DMS153 treated with DMSO at 0.1 percent for 48 hours (cell line): Measurements from ENCODE around the gene LMO1.

Experiments
- DNase-seq: peaks from one replicate; lab custom pipeline; 2025; ENCODE audit not compliant: unreplicated experiment; lab: John Stamatoyannopoulos, UW

LMO1 gene

DNA sequence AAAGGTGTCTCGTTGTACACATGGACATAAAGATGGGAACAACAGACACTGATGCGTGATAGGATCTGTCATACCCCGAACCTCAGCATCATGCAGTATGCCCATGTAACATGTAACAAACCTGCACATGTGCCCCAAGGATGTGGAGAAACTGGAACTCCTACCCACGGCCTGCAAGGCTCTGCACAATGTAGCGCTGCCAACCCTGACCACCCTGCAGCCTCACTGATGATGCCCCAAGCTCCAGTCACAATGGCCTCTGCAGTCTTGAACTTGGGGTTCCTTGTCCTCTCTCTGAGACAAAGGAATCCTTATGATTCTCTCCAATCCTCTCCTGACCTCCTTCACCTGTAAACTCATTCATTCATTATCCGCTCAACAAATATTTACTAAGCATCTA, 14.2 kb downstream of the LMO1 start:
- no peak for DNase-seq

DNA sequence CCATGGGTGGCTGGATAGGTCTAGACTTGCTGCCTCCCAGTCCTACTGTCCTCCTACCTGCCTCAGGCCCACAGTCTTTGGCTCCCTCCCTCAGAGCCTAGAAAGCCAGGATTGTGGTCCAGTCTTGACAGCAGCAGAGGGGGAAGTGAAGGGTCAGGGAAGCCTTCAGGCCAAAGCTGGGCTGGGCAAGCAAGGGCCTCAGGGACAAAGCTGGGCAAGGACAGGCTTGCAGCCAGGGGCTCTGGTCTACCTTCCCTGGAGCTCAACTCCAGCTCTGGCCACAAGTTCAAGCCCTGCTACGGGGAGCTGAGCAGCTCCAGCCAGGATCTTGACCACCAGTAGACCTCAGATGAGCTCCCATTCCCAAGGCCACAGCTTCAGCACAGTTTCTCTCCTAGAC, 14.9 kb downstream of the LMO1 start:
- DNase-seq: no peak

DNA sequence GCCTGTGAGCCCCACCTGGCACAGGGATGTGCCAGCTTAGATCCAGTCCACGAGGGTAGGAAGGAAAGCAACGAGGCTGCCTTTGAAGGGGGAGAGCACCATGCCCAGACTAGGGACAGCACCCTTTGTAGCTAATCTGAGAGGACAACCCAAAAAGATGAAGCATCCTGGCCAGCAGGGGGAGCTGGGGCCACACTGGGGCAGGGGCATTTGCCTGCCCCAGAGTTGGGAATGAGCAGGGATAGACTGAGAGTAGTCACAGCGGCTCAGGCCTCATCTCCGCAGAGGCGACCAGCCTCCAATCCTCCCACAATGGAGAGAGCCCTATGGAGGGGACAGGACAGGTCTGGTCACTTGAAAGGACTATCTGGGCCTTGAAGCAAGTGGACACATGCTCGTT, 16.4 kb downstream of the LMO1 start:
- DNase-seq: peak; percentile 14

DNA sequence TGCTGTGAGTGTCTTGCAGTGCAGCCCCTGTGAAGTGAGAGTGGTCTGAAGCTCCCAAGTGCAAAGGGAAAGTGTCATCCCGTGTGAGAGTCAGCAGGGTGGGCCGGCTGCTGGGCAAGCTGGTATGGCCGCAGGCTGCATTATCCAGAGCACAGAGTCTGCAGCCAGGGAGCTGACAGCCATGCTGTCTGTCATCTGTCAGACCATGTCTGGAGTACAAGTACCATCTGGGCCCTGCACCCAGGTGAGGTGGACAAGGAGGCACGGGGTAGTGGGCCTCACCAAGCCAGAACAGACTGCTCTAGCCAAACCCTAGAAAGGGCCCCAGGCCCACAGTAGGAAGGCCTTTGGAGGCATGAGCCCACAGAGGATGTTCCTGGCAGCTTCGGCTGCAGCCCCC, 20.2 kb downstream of the LMO1 start:
- DNase-seq: no peak

DNA sequence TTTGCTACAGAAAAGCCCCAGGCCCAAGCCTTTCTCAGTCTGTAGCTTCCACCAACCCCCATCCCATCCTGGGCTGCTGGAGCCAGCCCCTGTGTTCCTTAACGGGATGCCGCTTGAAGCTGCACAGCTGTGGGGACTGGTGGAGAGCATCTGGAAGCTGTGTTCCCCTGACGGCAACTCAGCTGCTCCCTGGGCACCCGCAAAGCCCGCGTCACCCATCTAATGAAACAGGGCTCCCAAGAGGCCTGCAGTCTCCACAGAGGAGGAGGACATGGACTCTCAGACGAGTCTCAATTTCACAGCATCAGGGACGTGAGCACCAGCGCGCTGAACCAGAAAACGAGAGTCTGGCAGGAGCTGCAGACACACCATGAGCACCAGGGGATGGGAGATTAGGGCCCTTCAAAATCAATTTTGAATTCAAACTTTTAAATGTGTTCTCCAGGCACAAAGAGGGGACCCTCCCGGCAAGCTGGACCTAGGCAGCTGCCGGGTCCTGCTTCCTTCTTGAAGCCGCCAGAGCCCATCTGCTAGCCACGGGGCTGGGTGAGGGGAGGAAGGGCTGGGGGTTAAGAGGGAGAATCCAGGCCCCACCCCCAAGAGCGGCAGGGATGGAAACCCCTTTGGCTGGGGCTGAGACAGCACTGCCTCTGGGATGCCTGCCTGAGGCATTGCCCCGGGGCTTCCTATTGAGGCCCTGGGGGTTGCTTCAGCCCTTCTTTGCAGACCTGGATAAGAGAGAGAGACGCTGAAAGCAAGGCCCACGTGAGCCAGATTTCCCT, 21.0 kb downstream of the LMO1 start:
- no peak for DNase-seq

DNA sequence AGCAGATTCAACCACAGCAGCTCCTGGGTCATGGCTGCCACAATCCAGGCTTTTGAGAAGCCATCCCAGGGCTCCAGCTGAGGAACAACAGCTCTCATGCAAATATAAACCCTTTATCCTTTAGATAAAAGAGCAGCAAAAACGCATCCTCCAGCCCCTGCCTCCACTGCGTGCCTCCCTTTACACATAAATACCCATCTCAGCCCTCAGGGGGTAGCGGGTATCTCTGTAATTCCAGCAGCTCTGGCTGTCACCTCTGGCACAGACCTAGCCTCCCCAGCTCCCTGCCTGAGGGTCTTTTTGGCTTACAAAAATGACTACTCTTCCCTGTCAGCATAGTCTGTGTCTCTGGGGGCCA, 21.6 kb downstream of the LMO1 start:
- DNase-seq: no peak

DNA sequence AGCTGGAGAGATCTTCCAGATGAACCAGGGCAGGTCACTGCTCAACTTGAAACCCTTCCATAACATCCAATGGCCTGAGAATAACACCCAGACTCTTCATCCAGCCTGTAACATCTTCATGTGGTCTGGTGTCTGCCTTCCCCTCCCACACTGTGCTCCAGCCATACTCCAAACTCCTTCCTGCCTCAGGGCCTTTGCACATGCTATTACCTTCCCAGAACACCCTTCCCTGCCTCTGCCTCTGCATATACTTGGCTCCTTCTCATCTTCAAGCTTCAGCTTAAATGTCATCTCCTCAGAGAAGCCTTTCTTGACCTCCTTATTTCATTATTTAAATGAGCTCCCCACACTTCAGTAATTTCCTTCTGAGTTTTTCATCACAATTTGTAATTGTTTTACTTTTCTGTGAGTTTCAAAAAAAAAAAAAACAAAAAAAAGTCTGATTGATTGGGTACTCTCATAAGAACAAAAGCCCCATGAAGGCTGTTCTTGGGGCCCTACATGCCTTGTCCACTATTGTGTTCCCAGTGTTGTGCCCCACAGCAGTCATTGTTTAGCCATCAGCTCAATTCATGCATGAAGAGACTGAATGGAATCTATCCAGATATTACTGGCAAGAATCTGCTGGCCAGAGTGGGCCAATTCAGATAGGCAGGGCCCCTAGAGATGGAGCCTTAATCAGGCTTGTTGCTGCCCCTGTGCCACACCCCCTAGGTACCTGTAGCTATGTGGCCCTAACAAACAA, 22.1 kb downstream of the LMO1 start:
- no peak for DNase-seq

DNA sequence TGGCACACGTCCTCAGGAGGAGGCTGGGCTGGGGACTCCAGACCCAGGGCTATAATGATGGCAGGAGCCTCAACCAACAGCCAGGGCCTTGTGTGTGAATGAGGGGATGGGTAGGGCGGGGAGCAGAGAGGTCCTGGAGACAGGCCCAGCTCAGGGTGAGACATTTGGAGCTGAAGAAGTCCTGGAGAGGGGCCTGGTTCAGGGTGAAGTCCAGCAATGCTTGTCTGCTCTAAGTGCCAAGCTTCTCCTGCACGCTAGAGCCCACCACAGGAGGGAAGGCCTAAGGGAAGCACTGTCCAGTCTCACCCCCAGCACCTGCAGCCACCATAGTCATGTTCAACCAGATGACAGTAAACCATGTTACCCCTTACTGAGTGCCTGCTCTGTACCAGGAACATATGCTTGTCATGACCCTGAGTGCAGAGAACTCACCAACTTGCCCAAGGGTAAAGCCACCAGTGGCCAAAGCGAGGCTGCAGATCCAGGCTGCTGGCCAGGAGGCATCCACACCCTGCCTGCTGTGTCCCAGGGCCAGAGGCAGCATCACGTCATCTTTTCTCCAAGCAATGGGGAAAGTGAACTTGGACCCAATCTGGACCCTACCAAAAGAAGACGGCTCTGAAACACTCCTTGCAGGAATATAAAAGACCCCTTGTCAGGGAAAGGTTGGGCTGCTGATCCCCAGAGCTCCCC, 24.0 kb downstream of the LMO1 start:
- no peak for DNase-seq

DNA sequence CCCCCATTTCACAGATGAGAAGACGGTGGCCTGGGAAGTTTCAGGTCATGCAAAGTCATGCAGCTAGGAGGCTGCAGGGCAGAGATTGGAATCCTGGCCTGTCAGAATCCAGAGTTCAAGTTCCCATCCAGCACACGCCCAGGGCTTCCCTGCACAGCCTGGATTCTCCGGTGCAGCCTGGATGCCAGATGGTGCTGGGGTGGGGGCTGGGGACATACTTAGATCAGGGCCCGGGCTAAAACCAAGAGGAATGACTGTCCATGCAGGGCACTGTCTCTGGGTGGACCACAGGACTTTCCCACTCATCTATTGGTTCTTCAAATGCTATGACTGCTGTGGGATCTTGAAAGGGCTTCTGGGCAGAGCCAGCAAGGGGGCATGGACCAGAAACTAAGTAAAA, 24.6 kb downstream of the LMO1 start:
- no peak for DNase-seq

DNA sequence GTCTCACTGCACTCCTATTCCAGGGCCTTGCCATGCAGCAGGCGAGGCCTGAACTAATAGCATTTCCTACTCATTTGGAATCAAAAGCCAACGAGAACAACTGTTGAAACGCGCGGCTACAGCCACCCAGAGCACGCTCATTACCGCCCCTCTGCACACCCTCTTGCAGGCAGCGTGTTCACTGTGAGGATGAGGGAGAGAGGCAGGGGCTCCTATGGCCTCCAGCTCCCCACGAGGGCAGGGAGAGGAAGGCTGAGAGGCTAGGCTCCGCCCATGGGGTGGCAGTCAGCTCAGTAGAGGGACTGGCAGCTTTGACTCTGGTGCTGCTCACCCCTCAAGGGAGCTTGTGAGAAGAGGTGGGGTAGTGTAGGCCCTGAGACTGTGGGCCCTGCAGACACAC, 26.2 kb downstream of the LMO1 start:
- no peak for DNase-seq

DNA sequence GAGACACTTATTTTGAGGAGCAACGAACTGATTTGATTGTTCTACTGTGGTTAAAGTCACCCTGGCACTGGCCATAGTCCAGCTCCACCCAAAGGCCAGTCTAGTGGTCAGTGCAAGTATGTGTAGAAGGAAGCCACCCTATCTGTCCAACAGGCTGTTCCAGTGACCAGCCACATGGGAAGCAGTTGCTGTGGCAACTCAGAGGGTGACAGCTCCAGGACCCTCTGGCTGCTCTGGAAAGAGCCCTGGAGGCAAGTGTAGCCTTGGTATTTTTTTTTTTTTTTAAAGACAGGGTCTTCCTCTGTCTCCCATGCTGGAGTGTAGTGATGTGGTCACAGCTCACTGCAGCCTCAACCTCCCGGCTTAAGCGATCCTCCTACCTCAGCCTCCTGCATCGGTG, 27.8 kb downstream of the LMO1 start:
- no peak for DNase-seq

DNA sequence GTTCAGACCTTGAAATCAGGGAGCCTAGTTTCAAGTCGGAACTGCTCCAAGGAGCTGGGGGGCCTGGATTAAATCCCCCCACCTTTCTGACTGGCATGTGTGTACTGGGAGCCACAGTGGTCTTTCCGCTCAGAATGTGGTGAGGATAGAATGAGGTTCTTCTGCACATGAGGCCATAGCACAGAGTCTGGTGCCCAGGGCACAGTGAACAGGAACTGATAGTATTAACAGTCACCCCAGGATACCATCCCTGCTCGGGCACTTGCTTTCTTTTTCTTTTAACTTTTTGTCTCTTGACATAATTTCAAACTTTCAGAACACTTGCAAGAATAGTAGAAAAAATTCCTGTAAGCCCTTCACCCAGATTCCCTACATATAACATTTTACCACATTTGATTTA, 28.8 kb downstream of the LMO1 start:
- no peak for DNase-seq

DNA sequence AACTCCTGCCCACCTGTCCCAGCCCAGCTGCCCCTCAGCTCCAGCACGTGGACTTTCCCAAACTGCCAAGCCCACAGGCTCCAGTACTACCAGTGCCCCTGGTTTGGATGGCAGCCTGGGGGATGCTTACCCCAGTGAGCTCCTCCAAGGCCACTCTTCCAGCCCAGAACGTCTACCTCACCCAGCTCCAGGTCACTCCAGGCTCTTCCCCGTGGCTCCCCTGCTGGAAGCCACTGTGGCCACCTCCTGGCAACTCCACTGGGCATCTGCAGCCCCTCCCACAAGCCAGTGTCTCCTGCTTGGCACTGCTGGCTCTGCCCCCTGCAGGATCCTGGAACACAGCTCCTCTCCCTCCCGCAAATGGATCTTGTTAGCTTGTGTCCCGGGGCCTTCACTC, 29.3 kb downstream of the LMO1 start:
- DNase-seq: no peak

DNA sequence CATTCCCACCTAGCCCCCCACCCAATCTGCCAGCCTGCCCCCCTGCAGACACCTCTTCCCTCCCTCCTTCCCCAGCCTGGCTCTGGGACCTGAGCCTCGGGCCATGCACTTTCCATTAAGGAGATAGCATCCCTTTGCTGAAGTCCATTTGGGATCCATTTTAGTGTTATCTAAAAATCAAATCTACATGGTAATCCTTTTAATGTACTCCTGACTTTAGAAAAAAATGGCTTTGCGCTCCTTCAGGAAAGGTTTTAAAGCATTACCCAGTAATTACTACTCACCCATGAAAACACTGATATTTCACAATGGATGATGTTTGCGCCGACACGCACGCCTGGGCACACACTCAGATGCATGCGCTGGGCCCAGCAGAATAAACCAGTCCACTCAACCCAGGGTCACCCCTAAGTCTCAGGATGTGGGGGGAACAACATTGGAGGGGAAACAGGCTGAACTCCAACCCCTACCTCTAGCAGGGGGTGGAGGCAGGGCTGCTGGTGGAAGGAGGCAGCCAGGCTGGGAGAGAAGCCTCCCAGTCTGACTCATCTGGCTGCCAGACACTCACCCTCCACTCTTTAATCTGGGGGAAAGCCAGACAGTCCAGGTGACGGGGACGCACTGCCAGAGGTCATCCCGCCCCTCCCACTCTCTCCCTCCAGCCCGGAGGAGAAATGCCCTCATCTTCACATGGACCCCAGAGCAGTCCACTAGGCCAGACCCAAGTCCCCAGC, 29.8 kb downstream of the LMO1 start:
- no peak for DNase-seq

DNA sequence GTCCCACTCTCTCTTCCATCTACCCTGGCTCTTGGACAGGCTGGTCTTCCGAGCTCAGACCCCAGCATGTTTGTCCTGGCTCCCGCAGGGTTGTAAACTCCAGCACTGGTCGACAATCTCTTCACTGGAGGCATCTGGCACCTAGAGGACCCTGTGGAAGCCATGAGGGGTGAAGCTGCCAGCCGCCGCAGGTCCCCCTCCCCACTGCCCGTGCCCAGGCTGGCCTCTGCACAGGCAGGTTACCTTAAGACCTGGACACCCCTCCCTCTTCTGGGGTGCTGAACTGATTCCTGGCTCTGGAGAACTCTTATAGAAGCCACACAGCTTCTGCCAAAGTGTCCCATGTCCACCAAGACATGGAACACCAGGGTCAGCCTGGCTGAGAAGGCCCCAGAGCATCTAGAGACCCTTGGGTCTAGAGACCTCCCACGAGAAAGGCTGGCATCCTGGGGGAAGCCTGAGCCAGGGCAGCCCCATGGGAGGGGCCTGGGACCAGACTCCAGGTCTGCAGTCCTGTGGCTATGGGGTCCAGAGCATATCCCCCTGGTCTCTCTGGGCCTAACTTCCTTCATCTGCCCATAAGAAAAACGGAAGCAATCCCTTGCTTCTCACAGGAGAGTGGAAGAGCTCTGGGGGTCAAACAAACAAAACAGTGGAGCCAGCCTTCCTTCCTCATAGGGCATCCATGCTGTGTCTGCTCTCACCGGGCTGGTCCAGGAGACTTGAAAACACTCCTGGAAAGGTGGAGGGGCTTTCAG, 30.6 kb downstream of the LMO1 start:
- no peak for DNase-seq

DNA sequence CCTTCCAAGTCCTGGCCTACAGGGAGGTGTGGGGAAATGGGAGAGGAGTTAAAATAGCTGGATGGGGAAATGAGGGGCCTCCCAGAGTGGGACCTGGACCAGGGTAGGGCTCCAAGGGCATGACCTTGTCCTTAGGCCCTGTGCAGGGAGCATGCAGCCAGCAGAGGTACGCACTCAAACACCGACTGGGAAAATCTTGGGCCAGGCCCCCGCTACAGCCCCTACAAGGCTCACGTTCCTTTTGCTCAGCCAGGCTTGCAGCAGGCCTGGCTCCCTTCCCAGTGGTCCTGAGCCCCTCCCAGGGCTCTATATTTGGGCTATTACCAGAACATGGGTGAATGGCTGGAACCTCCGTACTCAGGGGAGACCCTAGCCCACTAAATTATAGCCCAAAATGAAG, 31.3 kb downstream of the LMO1 start:
- DNase-seq: no peak

DNA sequence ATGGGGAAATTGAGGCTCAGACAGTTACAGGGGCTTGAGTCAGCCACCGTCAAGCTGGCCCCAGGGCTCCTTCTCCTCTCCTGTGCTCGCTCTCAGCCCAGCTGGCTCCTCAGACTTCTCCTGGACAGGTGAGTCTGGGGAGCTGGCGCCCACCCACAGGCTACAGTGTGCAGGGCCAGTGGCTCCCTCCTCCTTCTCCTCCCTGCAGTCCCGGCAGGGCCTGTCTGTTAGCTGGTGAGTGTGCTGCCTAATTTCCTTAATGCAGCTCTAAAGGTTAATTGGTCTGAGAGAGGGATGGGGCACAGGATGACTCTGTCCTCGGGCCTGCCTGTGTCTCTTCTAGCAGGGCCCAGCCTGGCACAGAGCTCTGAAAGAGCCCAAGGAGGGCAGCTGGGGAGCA, 31.7 kb downstream of the LMO1 start:
- no peak for DNase-seq

DNA sequence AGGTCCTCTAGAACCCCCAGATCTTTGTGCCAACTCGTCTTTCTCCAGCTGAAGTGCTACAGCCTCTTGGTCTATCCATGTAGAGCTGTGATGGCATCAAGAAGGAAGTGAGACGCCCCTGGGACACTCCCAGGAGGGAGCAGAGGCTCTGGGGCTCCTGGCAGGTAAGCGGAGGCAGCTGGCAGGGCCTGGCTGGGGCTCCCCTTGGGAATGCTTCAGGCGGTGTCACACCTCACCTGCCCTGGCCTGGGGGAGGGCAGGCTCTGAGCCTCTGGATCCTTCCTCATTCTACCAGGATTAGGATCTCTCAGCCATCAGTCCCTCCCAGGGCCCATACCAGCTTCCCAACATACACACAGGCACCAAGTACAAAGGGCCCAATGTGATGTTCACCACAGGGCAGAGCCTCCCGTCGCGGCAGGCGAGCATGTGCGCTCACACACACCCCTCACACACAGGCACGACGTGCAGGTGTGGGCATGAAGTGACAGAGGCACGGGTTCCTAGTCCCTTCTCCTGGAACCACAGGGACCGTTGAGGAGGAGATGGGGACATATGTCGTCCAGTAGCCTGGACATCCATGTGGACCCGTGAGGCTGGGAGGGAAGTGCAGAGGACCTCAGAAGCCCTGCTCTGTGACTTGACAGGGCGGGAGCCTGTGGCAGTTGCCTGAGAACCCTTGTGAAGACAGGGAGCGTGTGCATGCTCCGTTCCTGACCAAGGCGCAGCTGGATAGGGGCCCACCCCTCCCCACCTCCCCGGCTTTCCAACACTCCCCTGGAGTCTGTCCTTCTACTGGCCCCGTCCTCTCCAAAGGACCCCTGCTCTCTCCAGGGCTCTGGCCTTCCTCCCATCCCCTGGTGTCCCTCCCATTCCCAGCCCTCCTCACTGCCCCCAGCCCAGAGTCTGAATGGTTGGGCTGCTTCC, 32.5 kb downstream of the LMO1 start:
- no peak for DNase-seq

DNA sequence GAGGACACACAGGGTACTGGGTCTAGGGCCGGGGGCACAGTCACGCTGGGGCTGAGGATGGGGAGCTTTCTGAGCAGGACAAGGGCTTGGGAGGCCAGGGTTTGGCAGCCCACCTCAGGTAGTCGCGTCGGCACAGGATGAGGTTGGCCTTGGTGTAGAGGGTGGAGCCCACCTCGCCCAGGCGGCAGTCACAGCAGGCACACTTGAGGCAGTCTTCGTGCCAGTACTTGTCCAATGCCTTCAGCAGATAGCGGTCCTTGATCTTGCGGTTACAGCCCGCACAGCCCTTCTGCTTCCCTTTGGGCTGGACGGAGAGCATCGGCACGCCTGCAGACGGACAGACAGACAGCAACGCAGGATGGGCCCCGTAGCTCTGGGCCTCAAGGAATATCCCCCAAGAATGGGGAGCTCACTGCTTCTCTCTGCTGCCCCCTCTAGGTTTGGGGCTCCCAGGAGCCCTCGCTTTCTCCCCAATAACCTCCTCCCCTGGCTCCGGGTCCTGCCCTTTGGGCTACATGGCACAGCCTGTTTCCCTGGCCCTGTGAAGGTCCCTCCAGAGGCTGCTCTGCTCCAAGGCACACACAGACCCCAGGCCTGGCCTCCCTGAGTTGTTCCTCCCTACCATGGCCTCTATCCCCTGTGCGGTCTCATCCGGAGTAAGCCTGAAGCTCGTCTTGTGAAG, 33.4 kb downstream of the LMO1 start:
- DNase-seq: no peak
